Hepatocyte (in vitro differentiated cells): ENCODE results near the gene TMEM81.

ENCODE experiments used
- CTCF ChIP-seq: fragments of 200-600 bp; sonication (generic); IDR thresholded peaks from 2 replicates; pipeline ENCODE4 v1.5.1; 2016; ENCODE audit warnings: antibody characterized with exemption, mild to moderate bottlenecking; ENCODE audit not compliant: poor library complexity
- EZH2 ChIP-seq: fragments of 200-600 bp; sonication (generic); IDR thresholded peaks from 2 replicates; pipeline ENCODE4 v1.6.1; 2016; ENCODE audit warnings: antibody characterized with exemption, mild to moderate bottlenecking, borderline replicate concordance
- EZH2phosphoT487 ChIP-seq: fragments of 200-600 bp; sonication (generic); IDR thresholded peaks from one replicate; pipeline ENCODE4 v1.6.1; 2018; ENCODE audit warnings: antibody characterized with exemption, mild to moderate bottlenecking, low read depth, moderate library complexity; ENCODE audit not compliant: unreplicated experiment, severe bottlenecking

GRCh38 chr1:205064741-205065316 is 19.4 kb downstream of the TMEM81 start:
- TF ChIP-seq EZH2 (no peak), CTCF (no peak), EZH2phosphoT487 (no peak)
